GM12892 (cell line): ENCODE data around the gene MTMR10. TPM values are rescaled to one million over a fixed set of nuclear protein-coding genes. Genes with fewer than 3 reads are reported as not detected.

ENCODE experiments used
- DNase-seq: peaks from one replicate; pipeline ENCODE4 v3.0.0; 2011; ENCODE audit not compliant: insufficient read length
- FAIRE-seq: peaks from 2 replicates; lab custom pipeline; 2011; peaks lifted over from hg19 to GRCh38; lab: Jason Lieb, UNC
- POLR2A ChIP-seq: IDR thresholded peaks from 2 replicates; pipeline ENCODE4 v1.6.1; 2011; ENCODE audit warnings: low read depth, low read length, control low read depth
- POLR2AphosphoS5 ChIP-seq: IDR thresholded peaks from 2 replicates; pipeline ENCODE4 v1.6.1; 2011; ENCODE audit warnings: low read depth, low read length, control low read depth
- TAF1 ChIP-seq: IDR thresholded peaks from 2 replicates; pipeline ENCODE4 v1.6.1; 2011; ENCODE audit warnings: low read depth, mild to moderate bottlenecking, control low read depth, low read length, borderline replicate concordance
- polyA plus RNA-seq: library from polyadenylated mRNA; unstranded; fragments of >200 nt; gene quantifications from one replicate; pipeline ENCODE4 v1.2.1, GENCODE V29; 2012; ENCODE audit warnings: missing spikeins, inconsistent platforms; ENCODE audit not compliant: missing spikeins

MTMR10 gene
- 10.3 TPM for polyA plus RNA-seq

- FAIRE-seq = peak; percentile 96
- DNase-seq = peak; percentile 87
- TF ChIP-seq POLR2AphosphoS5 = peak; percentile 71
- peak; percentile 97 for TF ChIP-seq POLR2A
- peak; percentile 70 for TF ChIP-seq TAF1
Observed at GRCh38 chr15:30991255-30992235, at the start of gene MTMR10. Gene MTMR10, minus strand, starts transcription at chr15:30991628. Its CDS starts 122 bp downstream, at chr15:30991506.

GRCh38 chr15:31040611-31041010, 49.2 kb upstream of the MTMR10 start:
- DNase-seq = no peak
- TF ChIP-seq POLR2A (no peak), TAF1 (no peak), POLR2AphosphoS5 (no peak)
- no peak for FAIRE-seq

- DNase-seq (no peak), FAIRE-seq (no peak)
- TF ChIP-seq POLR2A = no peak
- no peak for TF ChIP-seq TAF1
Observed at GRCh38 chr15:31039961-31040360, 48.5 kb upstream of the MTMR10 start.

- no peak for FAIRE-seq
- no peak for TF ChIP-seq TAF1
- no peak for TF ChIP-seq POLR2A
- no peak for TF ChIP-seq POLR2AphosphoS5
- no peak for DNase-seq
Observed at GRCh38 chr15:31037731-31038477, 46.5 kb upstream of the MTMR10 start.

- FAIRE-seq = no peak
- no peak for TF ChIP-seq POLR2A
- no peak for TF ChIP-seq POLR2AphosphoS5
- TF ChIP-seq TAF1 = no peak
- DNase-seq = no peak
Observed at GRCh38 chr15:31036783-31037182, 45.4 kb upstream of the MTMR10 start.

GRCh38 chr15:31035610-31036009, 44.2 kb upstream of the MTMR10 start:
- DNase-seq = no peak
- no peak for FAIRE-seq
- TF ChIP-seq TAF1 (no peak), POLR2A (no peak), POLR2AphosphoS5 (no peak)

GRCh38 chr15:31034152-31034551, 42.7 kb upstream of the MTMR10 start:
- peak; percentile 46 for FAIRE-seq
- no peak for TF ChIP-seq POLR2AphosphoS5
- TF ChIP-seq TAF1 = no peak
- no peak for TF ChIP-seq POLR2A
- DNase-seq = no peak

- TF ChIP-seq POLR2A (no peak), TAF1 (no peak), POLR2AphosphoS5 (no peak)
- FAIRE-seq (peak; percentile 66), DNase-seq (no peak)
Observed at GRCh38 chr15:31032961-31033371, 41.5 kb upstream of the MTMR10 start.

- DNase-seq (no peak), FAIRE-seq (peak; percentile 79)
- TF ChIP-seq TAF1 = no peak
- no peak for TF ChIP-seq POLR2AphosphoS5
- TF ChIP-seq POLR2A = no peak
Observed at GRCh38 chr15:31031471-31032067, 40.1 kb upstream of the MTMR10 start.

- DNase-seq (no peak), FAIRE-seq (no peak)
- no peak for TF ChIP-seq TAF1
- no peak for TF ChIP-seq POLR2AphosphoS5
- no peak for TF ChIP-seq POLR2A
Observed at GRCh38 chr15:31027910-31028578, 36.6 kb upstream of the MTMR10 start.
